ENCODE measurements around the gene FUT6.
"Not testable (repeated sequence)": the region's sequence is repeated elsewhere in the genome, so short reads cannot be mapped to it uniquely, and the experiment has no call there.

Gene FUT6

GRCh38 chr19:5784581-5785147 is 54.8 kb downstream of the FUT6 start, which contains the start of gene PRR22:
PRR22 (minus strand) TSS chr19:5784746; CDS start chr19:5784660, 86 bp downstream.
- DNase-seq, result no peak

GRCh38 chr19:5782945-5783919 is 56.3 kb downstream of the FUT6 start:
- DNase-seq, result no peak

GRCh38 chr19:5782322-5782721 is 57.2 kb downstream of the FUT6 start:
- no peak for DNase-seq

GRCh38 chr19:5780916-5781315 is 58.6 kb downstream of the FUT6 start:
- DNase-seq, result not testable (repeated sequence)

Data from SHP77 treated with DMSO at 0.1 percent for 48 hours (cell line).